ENCODE results near the gene THAP11. TPM values are rescaled to one million over a fixed set of nuclear protein-coding genes. Genes with fewer than 3 reads are reported as not detected.

THAP11 gene
- total RNA-seq, 3 donors from 2014 or later, result 51.1 to 57.8 (median 53.0) TPM

GRCh38 chr16:67820608-67821259 lies 21.4 kb upstream of the THAP11 start:
- Histone ChIP-seq H3K27me3 (no peaks in the 10 kb centered on the region), H3K9me3 (no peaks in the 10 kb centered on the region), H3K4me1 (no peaks in the 10 kb centered on the region), H3K27ac (no peak overlapping the region), H3K4me3 (no peak overlapping the region), H3K36me3 (no peaks in the 10 kb centered on the region)
- TF ChIP-seq CTCF (IDR thresholded peaks at IDR 0.05), result no peak
- no peak for TF ChIP-seq POLR2A (IDR thresholded peaks at IDR 0.05)
- TF ChIP-seq POLR2AphosphoS5 (IDR thresholded peaks at IDR 0.05), result no peak
- DNase-seq (ENCODE audit: low spot score in 2 of 2), result no peak
- intact Hi-C loops (cut with DNase I; ENCODE audit: low total_unique reads), result no loop called here

DNA sequence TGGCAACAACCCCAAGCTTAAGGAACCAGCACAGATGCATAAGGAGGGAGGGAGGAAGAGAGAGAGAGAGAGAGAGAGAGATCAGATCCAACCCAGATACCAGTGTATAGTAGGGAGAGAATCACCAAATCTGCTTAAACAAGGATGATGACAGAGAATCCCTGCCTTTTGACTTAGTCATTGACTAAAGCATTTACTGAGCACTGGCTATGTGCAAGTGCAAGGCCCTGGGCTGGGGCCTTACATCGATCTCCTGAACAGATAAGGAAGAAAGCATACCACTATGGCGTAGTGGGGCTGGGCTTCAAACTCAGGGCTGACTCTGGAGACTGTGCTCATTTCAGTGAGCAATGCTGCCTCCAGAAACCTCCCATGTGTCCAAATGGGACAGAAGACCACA lies 19.6 kb upstream of the THAP11 start:
- no peak overlapping the region for H3K27ac ChIP-seq
- H3K9me3 ChIP-seq, result no peaks in the 10 kb centered on the region
- no peak overlapping the region for H3K4me3 ChIP-seq
- no peak for TF ChIP-seq CTCF (IDR thresholded peaks at IDR 0.05)
- TF ChIP-seq POLR2AphosphoS5 (IDR thresholded peaks at IDR 0.05), result no peak
- no peak for TF ChIP-seq POLR2A (IDR thresholded peaks at IDR 0.05)
- intact Hi-C loops (cut with DNase I; ENCODE audit: low total_unique reads), result no loop called here
- H3K27me3 ChIP-seq, result no peaks in the 10 kb centered on the region
- H3K4me1 ChIP-seq, result no peaks in the 10 kb centered on the region
- DNase-seq (ENCODE audit: low spot score in 2 of 2), result no peak
- H3K36me3 ChIP-seq, result no peaks in the 10 kb centered on the region

DNA sequence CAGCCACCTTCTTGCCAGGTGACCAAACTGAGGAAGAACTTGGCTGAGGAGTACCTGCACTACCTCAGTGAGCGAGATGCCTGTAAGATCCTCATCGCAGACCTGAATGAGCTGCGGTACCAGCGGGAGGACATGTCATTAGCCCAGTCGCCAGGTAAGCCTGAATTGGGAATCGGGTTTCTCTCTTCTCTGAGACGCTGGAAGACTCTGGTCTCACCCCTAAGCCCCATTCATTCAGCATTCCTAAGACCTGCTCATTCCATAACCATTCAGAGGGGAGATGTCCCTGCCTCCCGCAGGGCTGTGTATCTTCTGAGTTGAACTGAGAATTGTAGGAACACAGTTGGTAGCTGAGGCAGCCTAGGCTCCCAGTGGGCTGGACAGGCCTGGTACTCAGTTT lies 17.0 kb upstream of the THAP11 start:
- intact Hi-C loops (cut with DNase I; ENCODE audit: low total_unique reads), result no loop called here
- H3K36me3 ChIP-seq, result no peaks in the 10 kb centered on the region
- DNase-seq (ENCODE audit: low spot score in 2 of 2), result no peak
- H3K27ac ChIP-seq, result no peak overlapping the region
- no peaks in the 10 kb centered on the region for H3K4me1 ChIP-seq
- H3K9me3 ChIP-seq, result no peaks in the 10 kb centered on the region
- no peaks in the 10 kb centered on the region for H3K27me3 ChIP-seq
- H3K4me3 ChIP-seq, result no peak overlapping the region
- TF ChIP-seq POLR2AphosphoS5 (IDR thresholded peaks at IDR 0.05), result no peak
- TF ChIP-seq CTCF (IDR thresholded peaks at IDR 0.05), result no peak
- TF ChIP-seq POLR2A (IDR thresholded peaks at IDR 0.05), result no peak

DNA sequence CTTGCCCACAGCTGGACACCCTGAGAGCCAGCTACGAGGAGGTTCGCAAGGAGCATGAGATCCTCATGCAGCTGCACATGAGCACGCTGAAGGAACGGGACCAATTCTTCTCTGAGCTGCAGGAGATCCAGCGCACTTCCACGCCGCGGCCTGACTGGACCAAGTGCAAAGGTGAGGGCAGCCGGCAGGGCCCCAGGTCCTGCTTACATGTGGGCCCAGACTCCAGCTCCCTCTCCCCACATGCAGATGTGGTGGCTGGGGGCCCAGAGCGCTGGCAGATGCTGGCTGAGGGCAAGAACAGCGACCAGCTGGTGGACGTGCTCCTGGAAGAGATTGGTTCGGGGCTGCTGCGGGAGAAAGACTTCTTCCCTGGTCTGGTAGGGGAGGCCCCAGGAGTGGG lies 16.2 kb upstream of the THAP11 start:
- DNase-seq (ENCODE audit: low spot score in 2 of 2), result no peak
- H3K4me1 ChIP-seq, result no peaks in the 10 kb centered on the region
- no peak overlapping the region for H3K27ac ChIP-seq
- no peaks in the 10 kb centered on the region for H3K36me3 ChIP-seq
- no peaks in the 10 kb centered on the region for H3K9me3 ChIP-seq
- H3K4me3 ChIP-seq, result no peak overlapping the region
- intact Hi-C loops (cut with DNase I; ENCODE audit: low total_unique reads), result no loop called here
- no peak for TF ChIP-seq CTCF (IDR thresholded peaks at IDR 0.05)
- TF ChIP-seq POLR2A (IDR thresholded peaks at IDR 0.05), result no peak
- no peak for TF ChIP-seq POLR2AphosphoS5 (IDR thresholded peaks at IDR 0.05)
- H3K27me3 ChIP-seq, result no peaks in the 10 kb centered on the region

DNA sequence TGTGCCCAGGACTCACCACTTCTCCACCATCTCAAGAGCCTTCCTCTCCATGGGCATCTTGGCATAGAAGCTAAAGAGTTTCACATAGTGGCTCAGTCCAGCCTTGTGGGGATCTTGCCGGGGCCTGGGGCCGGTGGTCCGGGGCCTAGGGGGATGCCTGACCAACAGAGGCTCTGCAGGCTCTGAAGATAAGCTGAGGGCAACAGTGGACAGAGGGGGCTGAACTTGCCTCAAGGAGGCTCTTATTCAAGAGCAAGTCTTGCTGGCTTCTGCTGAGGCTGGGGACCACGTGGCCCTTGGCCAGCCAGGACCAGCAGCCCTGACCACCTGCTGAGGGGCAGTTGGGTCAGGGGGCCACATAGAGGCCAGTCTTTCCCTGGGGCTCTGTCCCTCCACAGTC lies 13.5 kb upstream of the THAP11 start:
- no peaks in the 10 kb centered on the region for H3K4me1 ChIP-seq

More for the DNA sequence above, 13.5 kb upstream of the THAP11 start:
- Histone ChIP-seq H3K9me3 (no peaks in the 10 kb centered on the region), H3K27ac (no peak overlapping the region), H3K36me3 (no peaks in the 10 kb centered on the region), H3K4me3 (no peak overlapping the region), H3K27me3 (no peaks in the 10 kb centered on the region)
- intact Hi-C loops (cut with DNase I; ENCODE audit: low total_unique reads), result no loop called here
- DNase-seq (ENCODE audit: low spot score in 2 of 2), result no peak
- no peak for TF ChIP-seq POLR2AphosphoS5 (IDR thresholded peaks at IDR 0.05)
- no peak for TF ChIP-seq CTCF (IDR thresholded peaks at IDR 0.05)
- TF ChIP-seq POLR2A (IDR thresholded peaks at IDR 0.05), result no peak
